ENCODE results near the gene SYF2.
"Not testable (repeated sequence)": the region's sequence is repeated elsewhere in the genome, so short reads cannot be mapped to it uniquely, and the experiment has no call there.

SYF2 gene

GRCh38 chr1:25204797-25205480 is 27.4 kb downstream of the SYF2 start:
- DNase-seq: peak; percentile 14 to 68

DNA sequence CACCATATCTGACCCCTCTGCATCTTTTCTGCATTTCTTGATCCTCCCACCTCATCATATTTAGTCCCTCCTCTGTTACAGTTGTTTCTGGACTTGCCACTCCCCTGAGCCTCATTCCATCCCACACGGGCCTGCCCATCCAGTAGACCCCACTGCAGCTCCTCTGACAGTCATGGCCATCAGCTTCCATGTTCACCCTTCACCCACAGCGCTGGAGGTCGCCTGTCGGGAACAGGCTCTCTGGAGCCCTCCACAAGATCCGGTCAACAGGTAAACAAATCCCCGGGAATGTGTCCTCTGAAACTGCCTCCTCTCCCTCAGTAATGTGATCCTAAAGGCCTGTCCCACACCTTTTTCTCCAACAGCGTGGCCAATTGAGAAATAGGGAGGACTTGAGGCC is 31.3 kb downstream of the SYF2 start:
- DNase-seq: no peak

DNA sequence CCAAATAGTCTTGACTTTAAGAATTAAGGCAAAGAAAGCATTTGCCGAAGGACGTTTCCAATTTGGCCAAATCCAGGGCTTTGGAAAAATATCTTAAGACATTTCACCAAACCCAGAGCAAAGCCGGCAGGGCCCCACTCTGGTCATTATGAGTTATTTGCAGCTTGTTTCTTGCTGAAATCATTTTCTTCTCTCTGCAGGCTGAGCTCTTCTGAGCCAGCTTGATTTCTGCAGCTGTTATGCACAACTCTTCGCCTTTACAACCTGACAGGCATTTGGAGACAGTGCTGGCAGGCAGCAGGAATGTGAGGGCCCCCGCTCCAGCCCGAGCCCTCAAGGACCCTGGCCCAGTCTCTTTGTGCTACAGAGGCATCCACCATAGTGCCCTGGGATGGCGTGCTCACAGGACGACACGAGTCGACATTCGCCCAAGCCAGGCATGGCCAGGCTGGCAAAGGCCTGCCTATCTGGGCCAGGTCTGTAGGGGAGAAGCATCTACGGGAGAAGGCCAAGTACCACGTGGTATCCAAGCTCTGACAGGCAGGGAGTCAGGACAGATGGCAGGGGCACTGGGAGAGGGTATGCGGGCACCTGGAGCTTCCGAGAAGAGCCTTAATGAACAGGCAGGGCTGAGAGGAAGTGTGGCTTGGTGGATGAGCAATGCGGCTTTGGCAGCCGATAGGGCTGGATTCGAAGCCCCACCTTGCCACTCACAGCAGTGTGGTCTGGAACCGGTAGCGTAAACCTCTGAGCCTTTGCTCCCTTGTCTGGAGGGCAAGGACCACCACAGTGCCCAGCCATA is 32.3 kb downstream of the SYF2 start:
- no peak for DNase-seq

DNA sequence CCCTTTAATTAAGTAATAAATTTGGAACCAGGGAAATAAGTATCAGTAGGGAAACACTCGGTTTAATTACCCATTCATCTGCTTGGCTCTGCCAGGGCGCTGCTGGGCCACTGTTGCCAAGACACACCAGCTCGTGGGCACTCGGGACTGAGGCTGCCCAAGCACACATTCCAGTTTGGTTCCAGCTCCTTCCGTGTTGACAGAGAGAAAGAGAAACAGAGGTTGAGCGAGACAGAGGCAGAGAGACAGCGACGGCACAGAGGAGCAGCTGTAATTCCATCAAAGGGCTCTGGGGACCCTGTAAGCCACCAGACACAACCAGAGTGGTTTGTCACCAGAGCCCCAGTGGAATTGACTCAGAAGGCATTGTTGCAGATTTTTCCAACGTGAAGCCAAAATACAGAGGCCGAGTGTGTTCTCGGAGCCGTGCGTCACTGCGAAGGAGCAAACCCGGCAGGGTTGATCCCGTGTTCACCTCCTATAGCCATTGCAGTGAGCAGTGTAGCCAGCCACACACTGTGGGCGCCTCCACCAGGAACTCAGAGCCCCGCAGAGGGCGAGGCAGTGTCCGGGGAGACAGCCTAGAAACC is 33.5 kb downstream of the SYF2 start:
- DNase-seq: peak in 1 of 2 experiments; percentile 18

GRCh38 chr1:25197982-25198662 is 34.2 kb downstream of the SYF2 start:
- no peak for DNase-seq

DNA sequence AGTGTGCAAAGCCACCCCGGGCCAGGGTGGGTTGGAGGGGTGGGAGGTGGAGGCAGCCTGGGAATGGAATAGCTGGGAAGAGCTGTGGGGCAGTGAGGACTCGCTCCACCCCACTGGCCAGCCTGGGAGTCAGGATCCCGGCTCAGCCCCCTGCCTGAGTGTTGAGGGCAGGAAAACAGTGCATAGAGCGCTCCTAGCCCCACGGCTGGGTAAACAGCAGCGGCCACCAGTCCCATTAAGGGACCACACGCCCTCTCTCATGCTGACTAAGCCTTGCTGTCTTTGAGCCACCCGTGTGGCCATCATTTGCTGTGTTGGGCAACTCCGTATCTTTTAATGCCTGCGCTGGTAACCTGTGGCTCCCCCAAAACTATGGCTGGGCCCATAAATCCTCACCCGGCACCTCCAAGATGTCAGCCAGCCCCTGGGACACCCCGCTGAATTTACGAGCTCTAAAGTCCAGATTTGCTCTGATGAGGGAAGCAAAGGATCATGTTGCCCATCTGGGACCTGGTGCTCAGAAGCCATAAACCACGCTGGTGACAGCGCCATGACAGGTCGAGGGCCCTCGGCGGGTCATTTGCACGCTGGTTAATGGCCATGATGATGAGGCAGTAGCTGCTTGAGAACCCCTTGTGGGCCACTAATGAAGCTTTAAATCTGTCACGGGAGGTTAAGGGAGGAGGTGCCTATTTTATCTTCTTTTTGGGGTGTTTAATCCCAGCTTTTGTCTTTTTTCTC is 34.9 kb downstream of the SYF2 start:
- DNase-seq: no peak

DNA sequence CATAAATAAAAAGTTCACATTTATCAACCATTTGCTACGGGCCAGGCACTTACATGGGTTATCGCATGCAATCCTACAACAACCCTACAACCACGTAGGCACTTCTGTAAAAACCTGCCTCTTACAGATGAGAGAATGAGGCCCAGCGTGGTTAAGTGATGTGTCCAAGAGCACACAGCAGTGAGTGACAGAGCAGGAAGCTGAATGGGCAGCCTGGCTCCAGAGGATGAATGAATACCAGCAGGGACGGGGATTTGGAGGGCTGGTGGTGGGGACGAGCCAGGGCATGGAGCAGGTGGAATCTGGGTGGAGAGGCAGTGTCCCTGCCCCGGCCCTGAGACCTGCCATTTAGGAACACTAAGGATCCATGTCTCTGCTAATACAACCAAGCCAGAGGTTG is 35.5 kb downstream of the SYF2 start:
- no peak for DNase-seq

DNA sequence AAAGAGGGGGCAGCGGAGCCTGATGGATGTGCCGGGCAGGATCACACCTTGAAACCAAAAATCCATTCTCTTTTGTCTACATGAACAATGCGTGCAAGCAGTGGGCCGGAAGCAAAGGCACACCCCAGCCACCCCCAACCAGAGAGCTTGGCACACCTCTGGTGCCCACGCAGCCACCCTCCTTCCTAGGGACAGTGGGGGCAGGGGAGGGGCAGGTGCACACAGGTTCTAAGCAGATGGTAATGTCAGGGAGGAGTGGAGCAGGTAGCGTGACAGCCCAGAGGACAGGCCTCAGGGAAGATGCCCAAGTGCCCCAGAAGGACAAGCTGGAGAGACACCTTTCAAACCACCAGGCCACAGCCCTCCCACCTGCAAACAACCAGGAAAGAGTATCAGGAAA is 36.5 kb downstream of the SYF2 start:
- no peak for DNase-seq

- DNase-seq: no peak
Measured at GRCh38 chr1:25194572-25195020, 37.7 kb downstream of the SYF2 start.

DNA sequence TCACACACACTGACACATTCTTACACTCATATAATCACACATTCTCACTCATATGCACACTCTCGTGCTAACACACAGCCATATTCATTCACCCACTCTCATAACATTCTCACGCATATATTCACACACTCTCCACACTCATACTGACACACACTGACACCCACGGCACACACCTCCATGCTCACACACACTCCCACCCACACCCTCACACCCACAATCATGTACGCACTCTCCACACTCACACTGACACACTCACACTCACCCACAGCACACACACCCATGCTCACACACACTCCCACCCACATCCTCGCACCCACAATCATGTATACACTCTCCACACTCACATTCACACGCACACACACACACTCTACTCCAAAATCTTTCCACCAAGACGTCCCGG is 38.2 kb downstream of the SYF2 start:
- no peak for DNase-seq

DNA sequence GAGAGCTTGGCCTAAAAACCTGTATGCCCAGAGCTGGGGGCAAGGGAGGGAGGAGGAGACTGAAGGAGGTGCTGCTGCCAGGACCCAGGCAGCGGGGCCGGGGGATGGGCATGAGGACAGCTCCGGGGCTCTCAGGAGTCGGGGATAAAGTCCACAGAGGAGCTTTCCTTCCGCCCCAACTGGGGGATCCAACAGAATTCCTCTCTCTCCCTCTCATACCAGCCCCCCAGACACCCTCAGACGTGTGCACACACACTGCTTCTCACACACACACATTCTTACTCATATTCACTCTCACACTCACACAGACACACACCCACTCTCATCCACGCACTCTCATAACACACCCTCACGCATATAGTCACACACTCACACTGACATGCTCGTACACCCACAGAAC is 39.1 kb downstream of the SYF2 start:
- no peak for DNase-seq

- no peak for DNase-seq
Measured at GRCh38 chr1:25192154-25192553, 40.1 kb downstream of the SYF2 start.

DNA sequence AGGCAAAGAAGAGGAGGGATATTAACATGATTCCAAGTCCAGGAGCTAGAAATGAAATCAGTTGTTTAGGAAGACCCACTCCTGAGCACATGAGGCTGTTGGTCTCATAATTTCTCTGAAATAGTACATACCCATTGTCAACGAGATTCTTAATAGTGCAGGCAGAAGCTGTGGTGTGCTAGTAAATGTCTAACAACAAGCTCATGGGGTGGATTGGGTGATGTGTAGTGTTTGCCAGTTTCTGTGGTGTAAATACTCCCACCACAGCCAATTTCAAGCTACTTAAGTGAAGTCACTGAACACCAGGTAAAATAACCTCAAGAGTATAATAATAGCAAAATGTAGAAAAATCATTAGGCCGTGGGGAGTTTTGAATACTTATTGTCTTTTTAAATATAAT is 42.0 kb downstream of the SYF2 start:
- no peak for DNase-seq

DNA sequence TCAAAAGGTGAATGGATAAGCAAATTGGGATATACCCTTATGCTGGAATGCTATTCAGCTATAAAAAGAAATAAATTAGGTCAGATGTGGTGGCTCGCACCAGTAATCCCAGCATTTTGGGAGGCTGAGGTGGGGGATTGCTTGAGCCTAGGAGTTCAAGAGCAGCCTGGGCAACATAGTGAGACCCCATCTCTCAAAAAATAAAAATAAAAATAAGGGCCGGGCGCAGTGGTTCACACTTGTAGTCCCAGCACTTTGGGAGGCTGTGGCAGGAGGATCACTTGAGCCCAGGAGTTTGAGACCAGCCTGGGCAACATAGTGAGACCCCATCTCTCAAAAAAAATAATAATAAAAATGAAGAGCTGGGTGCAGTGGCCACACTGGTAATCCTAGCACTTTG is 44.4 kb downstream of the SYF2 start:
- not testable (repeated sequence) for DNase-seq

GRCh38 chr1:25187077-25187476 is 45.2 kb downstream of the SYF2 start:
- DNase-seq: no peak

DNA sequence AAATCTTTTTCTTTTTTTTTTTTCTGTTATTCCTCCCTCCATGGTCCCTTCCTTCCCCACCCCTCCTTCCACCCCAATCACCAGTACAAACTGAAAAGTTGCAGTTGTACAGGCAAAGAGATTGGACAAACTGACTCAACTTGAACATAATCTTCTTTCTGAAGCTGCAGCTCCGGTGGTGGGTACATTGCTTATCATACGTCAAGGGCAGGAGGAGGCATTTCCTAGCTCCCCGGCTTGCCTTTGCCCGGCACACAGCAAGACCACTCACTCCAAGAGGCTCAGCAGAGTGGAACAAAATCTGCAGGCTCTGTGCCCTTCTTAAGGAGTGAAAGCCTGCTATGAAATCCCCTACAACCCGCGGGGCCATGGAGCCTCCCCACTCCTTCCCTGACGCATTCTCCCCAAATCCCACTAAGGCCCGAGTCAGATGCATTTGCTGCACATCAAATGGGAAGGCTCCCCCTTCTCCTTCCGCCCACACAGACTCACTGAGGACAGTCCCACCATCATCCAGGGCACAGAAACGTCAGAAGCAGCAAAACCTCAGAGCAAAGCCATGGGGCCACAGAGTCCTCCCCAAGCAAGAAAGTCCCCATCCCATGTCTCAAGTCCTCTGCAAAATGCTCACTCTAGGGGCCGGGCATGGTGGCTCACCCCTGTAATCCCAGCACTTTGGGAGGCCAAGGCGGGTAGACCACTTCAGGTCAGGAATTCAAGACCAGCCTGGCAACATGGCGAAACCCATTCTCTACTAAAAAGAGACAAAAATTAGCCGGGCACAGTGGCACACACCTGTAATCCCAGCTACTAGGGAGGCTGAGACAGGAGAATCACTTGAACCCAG is 45.9 kb downstream of the SYF2 start:
- no peak for DNase-seq

- no peak for DNase-seq
Measured at GRCh38 chr1:25185409-25186160, 46.7 kb downstream of the SYF2 start.

GRCh38 chr1:25184001-25184762 is 48.1 kb downstream of the SYF2 start:
- DNase-seq: no peak

GRCh38 chr1:25183126-25183980 is 48.9 kb downstream of the SYF2 start:
- no peak for DNase-seq

Measured in NCI-H446 (cell line).